Stimulated activated memory B cell treated with anti-CD40 and anti-IgM and Interleukin-4, amounts not matched to agents 10 μg/mL and 1 μg/mL and 100 μg/mL, for 72 hours (primary cell): ENCODE data around the gene BHLHE40.

Experiments
- ATAC-seq: fragments of 150-1000 bp; cut with Tn5 transposase; 2 replicates; pipeline ENCODE4 v1.10.0; 2021
- H3K27ac Mint-ChIP-seq: one replicate; pipeline ENCODE4 v1.8.0; 2022; ENCODE audit warnings: mild to moderate bottlenecking, mixed read lengths
- H3K27me3 Mint-ChIP-seq: one replicate; pipeline ENCODE4 v1.8.0; 2022; ENCODE audit warnings: mixed read lengths
- H3K36me3 Mint-ChIP-seq: one replicate; pipeline ENCODE4 v1.8.0; 2022; ENCODE audit warnings: mixed read lengths
- H3K4me1 Mint-ChIP-seq: one replicate; pipeline ENCODE4 v1.8.0; 2022; ENCODE audit warnings: mixed read lengths
- H3K4me3 Mint-ChIP-seq: one replicate; pipeline ENCODE4 v1.8.0; 2022; ENCODE audit warnings: mild to moderate bottlenecking, moderate library complexity, mixed read lengths
- H3K9me3 Mint-ChIP-seq: one replicate; pipeline ENCODE4 v1.8.0; 2022; ENCODE audit warnings: mixed read lengths

Gene BHLHE40

DNA sequence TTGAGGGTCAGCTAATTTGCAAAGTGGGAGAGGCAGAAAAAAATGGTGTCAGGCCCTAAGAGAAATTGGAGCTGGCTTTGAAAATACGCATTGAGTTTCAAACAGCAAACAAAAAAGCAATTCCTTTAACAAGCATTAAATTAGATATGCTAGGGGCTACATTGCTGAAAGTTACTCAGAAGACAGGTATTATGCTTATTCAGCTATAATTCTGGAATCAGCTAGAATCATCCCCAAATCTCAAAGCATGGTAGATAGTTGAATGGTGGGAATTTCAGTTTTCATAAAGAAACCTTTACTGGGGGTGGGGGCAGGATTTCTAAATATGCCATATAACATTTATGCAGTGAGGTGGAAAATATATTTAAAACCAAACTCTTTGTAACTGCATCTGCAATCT is 50.5 kb downstream of the BHLHE40 start:
- no peak for ATAC-seq
- Mint-ChIP-seq H3K4me3 (no peak overlapping the region), H3K9me3 (no peaks in the 10 kb centered on the region), H3K36me3 (no peaks in the 10 kb centered on the region), H3K27me3 (no peaks in the 10 kb centered on the region), H3K27ac (peak overlapping the region; percentile 83), H3K4me1 (peaks cover 48% of the 10 kb centered on the region)

DNA sequence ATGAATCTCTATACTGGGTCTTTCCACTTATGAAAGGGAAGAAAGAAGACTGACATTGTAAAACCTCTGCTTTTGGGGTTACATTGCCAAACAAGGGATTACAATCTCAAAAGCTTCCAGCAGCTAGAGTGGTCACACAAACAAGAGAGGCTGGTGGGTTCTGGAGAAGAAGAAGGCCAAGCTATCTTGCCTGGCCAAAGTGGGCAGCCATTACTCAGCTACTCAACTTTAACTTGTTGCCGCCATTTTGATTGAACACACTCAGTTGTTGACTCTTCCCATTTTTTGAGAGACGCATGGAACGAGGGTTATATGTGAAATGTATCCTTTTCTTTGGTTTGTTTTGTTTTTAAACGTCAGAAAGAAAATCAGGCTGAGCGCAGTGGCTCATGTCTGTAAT is 50.9 kb downstream of the BHLHE40 start:
- H3K27ac Mint-ChIP-seq = peak overlapping the region; percentile 83
- H3K27me3 Mint-ChIP-seq = no peaks in the 10 kb centered on the region
- no peaks in the 10 kb centered on the region for H3K36me3 Mint-ChIP-seq
- ATAC-seq = no peak
- no peaks in the 10 kb centered on the region for H3K9me3 Mint-ChIP-seq
- peaks cover 53% of the 10 kb centered on the region for H3K4me1 Mint-ChIP-seq
- H3K4me3 Mint-ChIP-seq = no peak overlapping the region

DNA sequence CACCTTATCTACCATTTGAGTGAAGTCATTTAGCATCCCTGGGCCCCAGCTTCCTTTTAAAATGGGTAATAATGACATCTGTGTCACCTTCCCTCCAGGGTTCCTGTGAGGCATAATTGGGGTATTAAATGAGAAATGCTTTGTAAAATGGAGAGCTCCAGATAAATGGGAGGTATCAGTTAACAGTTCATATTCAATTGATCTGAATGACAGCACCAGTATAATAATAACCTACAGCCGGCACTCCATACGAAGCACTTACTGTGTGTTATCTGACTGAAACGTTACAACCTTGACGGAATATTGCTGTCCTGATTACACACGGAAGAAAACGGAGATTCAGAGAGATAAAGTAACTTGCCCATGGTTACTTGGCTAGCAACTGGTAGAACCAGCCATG is 53.6 kb downstream of the BHLHE40 start:
- no peak for ATAC-seq
- Mint-ChIP-seq H3K9me3 (no peaks in the 10 kb centered on the region), H3K4me3 (no peak overlapping the region)

More for the DNA sequence above, 53.6 kb downstream of the BHLHE40 start:
- Mint-ChIP-seq H3K4me1 (peaks cover 62% of the 10 kb centered on the region), H3K27ac (no peak overlapping the region), H3K27me3 (no peaks in the 10 kb centered on the region), H3K36me3 (no peaks in the 10 kb centered on the region)
